Body of pancreas (tissue), 4 donors: ENCODE data around the gene CEBPA. TPM values are rescaled to one million over a fixed set of nuclear protein-coding genes. Genes with fewer than 3 reads are reported as not detected.

Source experiments
- ATAC-seq: fragments of 150-250 bp; one replicate; pipeline ENCODE4 v1.9.1; 2016
- DNase-seq, 4 donors: peaks; one replicate each; pipeline ENCODE4 v3.0.0-alpha.2; 2019
- H3K27ac ChIP-seq, 4 donors: fragments of 200-600 bp; sonication (generic); 1 replicate in 3 of 4; 2 replicates in 1 of 4; pipeline versions ENCODE4 v1.5.1 to v1.6.1; 2016 to 2019; ENCODE audit warnings: mild to moderate bottlenecking in 1 of 4, mixed read lengths in 1 of 4, moderate library complexity in 1 of 4
- H3K27me3 ChIP-seq, 2 donors: fragments of 200-600 bp; sonication (generic); one replicate each; pipeline ENCODE4 v1.6.0; 2016; ENCODE audit warnings: mild to moderate bottlenecking in 1 of 2
- H3K36me3 ChIP-seq, 2 donors: fragments of 200-600 bp; sonication (generic); replicated peaks in 1 of 2; 2 replicates each; pipeline ENCODE4 v1.5.1; 2016; ENCODE audit warnings: low read depth in 2 of 2; ENCODE audit not compliant: insufficient read depth in 1 of 2
- H3K4me1 ChIP-seq: fragments of 200-600 bp; sonication (generic); one replicate; pipeline ENCODE4 v1.6.0; 2016
- H3K4me3 ChIP-seq, 2 donors: fragments of 200-600 bp; sonication (generic); 1 replicate in 1 of 2; 2 replicates in 1 of 2; pipeline ENCODE4 v1.5.1; 2016 to 2019
- H3K9me3 ChIP-seq, 3 donors: fragments of 200-600 bp; sonication (generic); 1 replicate in 2 of 3; 2 replicates in 1 of 3; pipeline ENCODE4 v1.5.1; 2016
- POLR2A ChIP-seq, 3 donors: fragments of 450-650 bp; IDR thresholded peaks; one replicate each; pipeline ENCODE4 v1.6.1; 2016; ENCODE audit warnings: antibody characterized with exemption in 3 of 3, mild to moderate bottlenecking in 2 of 3
- WGBS, 2 donors: methylation state at CpG; one replicate each; pipeline ENCODE4 v1.1.5; 2017; 5-methylcytosine and 5-hydroxymethylcytosine counted together
- intact Hi-C: fragments of 100-400 bp; cut with DNase I; formaldehyde crosslinking; loops from one replicate; pipeline ENCODE4 v1.15.1; 2023
- total RNA-seq, 2 donors: library from RNA; depleted of rRNA; stranded (reverse); fragments of >200 nt; gene quantifications; one replicate each; pipeline ENCODE4 v1.1.0, GENCODE V29; 2016
- TF ChIP-seq, protein P1 (sequence below), 7 experiments: fragments of 450-650 bp in 4 of 7; fragments of 200-600 bp in 3 of 7; sonication (generic) in 3 of 7; IDR thresholded peaks; one replicate each; pipeline ENCODE4 v1.5.1; 2016 to 2019; ENCODE audit warnings: antibody characterized with exemption in 7 of 7

CEBPA gene
- total RNA-seq, 2 donors from 2014 or later = 12.5 to 73.2 TPM

DNA sequence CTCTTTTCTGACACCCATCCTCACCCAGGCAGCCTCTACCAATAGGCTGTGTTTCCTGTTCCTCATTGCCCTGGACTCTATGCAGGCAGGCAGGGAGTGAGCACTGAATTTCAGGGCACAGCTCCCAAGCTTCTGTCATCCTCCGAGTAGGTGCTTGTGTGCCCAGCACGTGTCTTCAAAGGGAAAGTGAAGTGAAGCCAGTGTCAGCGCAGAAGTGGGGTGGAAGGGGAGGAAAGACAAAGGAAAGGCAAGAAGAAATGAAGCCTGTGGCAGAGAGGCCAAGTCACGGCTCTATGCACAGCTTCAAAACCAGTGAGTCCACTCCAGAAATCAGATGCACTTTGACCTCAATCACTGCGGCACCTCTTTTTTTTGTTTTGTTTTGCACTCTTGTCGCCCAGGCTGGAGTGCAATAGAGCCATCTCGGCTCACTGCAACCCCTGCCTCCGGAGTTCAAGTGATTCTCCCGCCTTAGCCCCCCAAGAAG is 16.9 kb downstream of the CEBPA start:
- Histone ChIP-seq H3K9me3 (no peaks in the 10 kb centered on the region), H3K4me3 (no peak overlapping the region), H3K27ac (no peak overlapping the region), H3K36me3 (no peaks in the 10 kb centered on the region), H3K4me1 (peaks cover 5% of the 10 kb centered on the region), H3K27me3 (no peaks in the 10 kb centered on the region)
- intact Hi-C loops = no loop called here
- TF ChIP-seq, protein P1, sequence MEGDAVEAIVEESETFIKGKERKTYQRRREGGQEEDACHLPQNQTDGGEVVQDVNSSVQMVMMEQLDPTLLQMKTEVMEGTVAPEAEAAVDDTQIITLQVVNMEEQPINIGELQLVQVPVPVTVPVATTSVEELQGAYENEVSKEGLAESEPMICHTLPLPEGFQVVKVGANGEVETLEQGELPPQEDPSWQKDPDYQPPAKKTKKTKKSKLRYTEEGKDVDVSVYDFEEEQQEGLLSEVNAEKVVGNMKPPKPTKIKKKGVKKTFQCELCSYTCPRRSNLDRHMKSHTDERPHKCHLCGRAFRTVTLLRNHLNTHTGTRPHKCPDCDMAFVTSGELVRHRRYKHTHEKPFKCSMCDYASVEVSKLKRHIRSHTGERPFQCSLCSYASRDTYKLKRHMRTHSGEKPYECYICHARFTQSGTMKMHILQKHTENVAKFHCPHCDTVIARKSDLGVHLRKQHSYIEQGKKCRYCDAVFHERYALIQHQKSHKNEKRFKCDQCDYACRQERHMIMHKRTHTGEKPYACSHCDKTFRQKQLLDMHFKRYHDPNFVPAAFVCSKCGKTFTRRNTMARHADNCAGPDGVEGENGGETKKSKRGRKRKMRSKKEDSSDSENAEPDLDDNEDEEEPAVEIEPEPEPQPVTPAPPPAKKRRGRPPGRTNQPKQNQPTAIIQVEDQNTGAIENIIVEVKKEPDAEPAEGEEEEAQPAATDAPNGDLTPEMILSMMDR (IDR thresholded peaks at IDR 0.05) = no peak
- no peak for TF ChIP-seq POLR2A (IDR thresholded peaks at IDR 0.05)
- DNase-seq (no peak), ATAC-seq (no peak)
- 68 to 78% methylated on average over 9 of the region's 9 CpGs for WGBS, 2 donors

DNA sequence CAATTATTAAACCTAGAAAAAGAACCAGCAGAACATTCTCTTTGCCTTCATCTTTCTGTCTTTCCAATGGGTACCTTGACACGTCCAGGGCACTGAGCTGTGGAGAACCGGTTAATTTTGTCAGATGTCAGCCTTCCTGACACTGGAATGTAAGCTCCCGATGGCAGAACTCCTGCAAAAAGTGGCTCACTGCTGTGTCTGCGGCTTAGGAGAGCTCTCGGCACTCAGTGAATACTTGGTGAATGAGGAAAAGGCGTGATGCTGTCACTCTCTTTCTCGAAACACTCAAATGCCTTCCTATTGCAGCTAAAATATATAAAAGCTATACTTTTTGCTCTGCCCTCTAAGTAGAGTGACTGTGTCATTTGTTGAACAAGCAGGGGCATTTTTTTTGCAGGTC is 17.6 kb downstream of the CEBPA start:
- Histone ChIP-seq H3K4me3 (no peak overlapping the region), H3K27ac (no peak overlapping the region), H3K36me3 (no peaks in the 10 kb centered on the region), H3K27me3 (no peaks in the 10 kb centered on the region), H3K9me3 (no peaks in the 10 kb centered on the region), H3K4me1 (peaks cover 5% of the 10 kb centered on the region)
- TF ChIP-seq POLR2A (IDR thresholded peaks at IDR 0.05) = no peak
- TF ChIP-seq, protein P1 (IDR thresholded peaks at IDR 0.05) = no peak
- no peak for DNase-seq
- ATAC-seq = no peak
- intact Hi-C loops = no loop called here
- 77 to 83% methylated on average over 7 of the region's 7 CpGs for WGBS, 2 donors

DNA sequence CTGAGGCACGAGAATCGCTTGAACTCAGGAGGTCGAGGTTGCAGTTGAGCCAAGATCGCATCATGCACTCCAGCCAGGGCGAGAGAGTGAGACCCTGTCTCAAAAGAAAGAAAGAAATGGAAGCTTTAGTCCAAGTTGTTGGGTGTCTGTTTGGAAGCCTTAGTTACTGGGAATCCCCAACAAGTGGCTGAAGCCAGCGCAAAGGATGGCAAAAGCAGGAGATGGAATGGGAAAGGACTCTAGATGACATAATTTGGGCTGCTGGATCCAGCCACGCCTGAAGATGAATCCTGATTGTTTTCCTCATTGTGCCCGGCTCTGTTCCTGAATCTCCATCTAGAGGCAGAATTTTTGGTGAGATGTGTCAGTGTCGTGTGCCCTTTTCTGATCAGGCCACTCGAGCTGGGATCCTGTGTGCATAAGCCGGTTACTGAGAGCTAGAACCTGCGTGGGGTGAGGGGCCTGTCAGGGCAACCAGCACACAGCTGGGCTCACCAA is 18.1 kb downstream of the CEBPA start:
- Histone ChIP-seq H3K36me3 (no peaks in the 10 kb centered on the region), H3K4me1 (peaks cover 5% of the 10 kb centered on the region), H3K27ac (no peak overlapping the region), H3K9me3 (no peaks in the 10 kb centered on the region), H3K4me3 (no peak overlapping the region), H3K27me3 (no peaks in the 10 kb centered on the region)
- intact Hi-C loops = no loop called here
- TF ChIP-seq, protein P1 (IDR thresholded peaks at IDR 0.05) = no peak
- no peak for TF ChIP-seq POLR2A (IDR thresholded peaks at IDR 0.05)
- 86 to 90% methylated on average over 11 to 12 of the region's 12 CpGs for WGBS, 2 donors
- no peak for ATAC-seq
- DNase-seq = no peak

DNA sequence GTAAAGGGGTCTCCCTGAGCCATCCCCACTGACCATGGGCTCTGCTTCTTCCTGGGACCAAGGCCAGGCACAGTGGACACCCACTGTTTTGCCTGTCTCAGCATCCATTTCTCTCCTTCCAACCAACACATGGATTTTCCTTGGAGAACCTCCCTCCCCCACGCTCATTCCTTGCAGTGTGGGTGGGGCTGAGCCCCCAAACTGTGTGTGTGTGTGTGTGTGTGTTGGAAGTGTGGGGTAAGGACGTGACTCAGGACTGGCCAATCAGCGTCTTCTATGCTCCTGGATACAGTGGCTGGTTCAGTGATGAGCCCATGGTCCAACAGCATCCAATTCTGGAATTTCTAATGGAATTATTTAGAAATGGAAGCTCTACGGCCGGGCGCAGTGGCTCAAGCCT is 18.7 kb downstream of the CEBPA start:
- TF ChIP-seq, protein P1 (IDR thresholded peaks at IDR 0.05) = no peak
- TF ChIP-seq POLR2A (IDR thresholded peaks at IDR 0.05) = no peak
- intact Hi-C loops = no loop called here

DNA sequence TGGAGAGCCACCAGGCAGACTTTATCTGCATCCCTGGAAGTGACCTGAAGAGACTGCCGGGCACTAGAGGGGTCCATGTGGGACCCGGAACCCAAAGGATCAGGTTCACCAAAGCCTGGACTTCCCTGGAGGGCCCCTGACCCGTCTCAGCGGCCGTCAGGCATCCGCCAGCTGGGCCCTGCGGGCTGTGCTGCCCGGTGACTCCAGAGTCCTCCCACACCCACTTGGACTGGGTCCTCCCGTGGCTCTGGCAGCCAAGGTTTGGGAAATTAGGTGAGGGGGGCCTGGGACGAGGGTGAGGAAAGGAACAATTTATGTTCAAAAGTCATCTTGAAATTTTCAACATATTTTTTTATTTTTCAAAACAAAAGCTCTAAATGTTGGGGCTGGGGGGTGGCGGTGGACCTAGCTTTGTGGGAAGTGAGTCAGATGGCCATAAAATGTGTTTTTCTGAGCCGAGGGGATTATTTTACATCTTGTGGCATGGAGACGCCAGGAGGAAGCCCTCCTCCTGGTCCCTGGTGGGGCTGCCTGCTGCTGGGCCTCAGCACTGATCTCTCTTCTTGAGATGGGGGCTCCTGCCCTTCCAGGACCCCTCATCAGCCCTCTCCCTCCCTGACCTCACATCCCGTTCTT is 20.2 kb downstream of the CEBPA start:
- intact Hi-C loops = no loop called here
- peaks cover 5% of the 10 kb centered on the region for H3K4me1 ChIP-seq
- no peak for DNase-seq
- no peaks in the 10 kb centered on the region for H3K36me3 ChIP-seq
- H3K27me3 ChIP-seq = no peaks in the 10 kb centered on the region
- H3K27ac ChIP-seq = no peak overlapping the region
- no peaks in the 10 kb centered on the region for H3K9me3 ChIP-seq
- WGBS, 2 donors = 69 to 79% methylated on average over 7 to 14 of the region's 14 CpGs
- TF ChIP-seq, protein P1 (IDR thresholded peaks at IDR 0.05) = no peak
- no peak for TF ChIP-seq POLR2A (IDR thresholded peaks at IDR 0.05)
- ATAC-seq = no peak
- no peak overlapping the region for H3K4me3 ChIP-seq

More for the DNA sequence above, 18.7 kb downstream of the CEBPA start:
- peaks cover 5% of the 10 kb centered on the region for H3K4me1 ChIP-seq
- H3K27me3 ChIP-seq = no peaks in the 10 kb centered on the region
- DNase-seq = no peak
- H3K4me3 ChIP-seq = no peak overlapping the region
- WGBS, 2 donors = 87 to 96% methylated on average over 6 of the region's 6 CpGs
- H3K9me3 ChIP-seq = no peaks in the 10 kb centered on the region
- ATAC-seq = no peak
- H3K36me3 ChIP-seq = no peaks in the 10 kb centered on the region
- no peak overlapping the region for H3K27ac ChIP-seq
